Pancreas (tissue), 10 donors: ENCODE measurements around the gene CTU2. TPM values are rescaled to one million over a fixed set of nuclear protein-coding genes. Genes with fewer than 3 reads are reported as not detected.

Experiments used
- ATAC-seq, 4 donors: fragments of 200-7000 bp; cut with Tn5 transposase; one replicate each; pipeline versions ENCODE4 v1.8.0 to v1.9.1; 2020; ENCODE audit warnings: mild to moderate bottlenecking in 4 of 4, moderate library complexity in 4 of 4
- DNase-seq, 6 donors: peaks; one replicate each; pipeline ENCODE4 v3.0.0-alpha.2; 2020
- FAIRE-seq: peaks from 2 replicates; lab custom pipeline; 2012; peaks lifted over from hg19 to GRCh38; lab: Jason Lieb, UNC
- H3K27ac ChIP-seq, 4 donors: fragments of 200-600 bp; sonication (generic); 1 replicate in 3 of 4; 2 replicates in 1 of 4; pipeline versions ENCODE4 v1.5.0 to v1.8.0; 2020
- H3K27me3 ChIP-seq, 4 donors: fragments of 200-600 bp; one replicate each; pipeline ENCODE4 v1.8.0; 2021
- H3K36me3 ChIP-seq, 3 donors: fragments of 200-600 bp; sonication (generic) in 1 of 3; one replicate each; pipeline versions ENCODE4 v1.5.0 to v1.8.0; 2020 to 2021
- H3K4me1 ChIP-seq, 3 donors: fragments of 200-600 bp; one replicate each; pipeline ENCODE4 v1.8.0; 2021
- H3K4me3 ChIP-seq, 4 donors: fragments of 200-600 bp; sonication (generic) in 2 of 4; one replicate each; pipeline versions ENCODE4 v1.5.0 to v1.8.0; 2020 to 2021
- H3K9me3 ChIP-seq, 4 donors: fragments of 200-600 bp; one replicate each; pipeline ENCODE4 v1.8.0; 2021
- CTCF ChIP-seq, 4 donors: fragments of 200-600 bp; sonication (generic) in 3 of 4; IDR thresholded peaks; one replicate each; pipeline versions ENCODE4 v1.5.0 to v1.8.0; 2021; ENCODE audit warnings: antibody characterized with exemption in 4 of 4
- WGBS, 2 donors: extraction: QIAGEN DNeasy Blood & Tissue Kit; methylation state at CpG; one replicate each; pipeline ENCODE4 v1.1.7; 2013; 5-methylcytosine and 5-hydroxymethylcytosine counted together
- intact Hi-C, 3 donors: fragments of 100-400 bp; cut with DNase I; formaldehyde crosslinking; loops; one replicate each; pipeline versions ENCODE4 v1.11.1 to v1.14.2; 2022
- polyA plus RNA-seq, 2 donors: library from polyadenylated mRNA; stranded (reverse); fragments of 200-250 nt; gene quantifications; one replicate each; pipeline ENCODE4 v1.2.3, GENCODE V29; 2013
- total RNA-seq, 6 donors: library from RNA; stranded (reverse); fragmentation: NEBNext Ultra II Directional in 4 of 6; extraction: Animal tissue kit (Norgen Biotek cat#: 25700) in 4 of 6; gene quantifications; one replicate each; pipeline versions ENCODE4 v1.2.1 to v1.2.4, GENCODE V29; 2021 to 2023
- donor health status: healthy with polysubstance abuse.
- donor health status: DM: no; HTN: no; CAD: no; lungs with moderate emphysema.
- donor health status: DM: no; HTN: no; CAD: no.
- donor health status: control.
- donor health status: control.
- donor health status: Bipolar disorder and iron deficiency.
- donor health status: DM: yes; HTN: yes; CAD: no.
- donor health status: DM: no; HTN: no; CAD: no.
- donor health status: DM: no; HTN: no; CAD: no.
- donor health status: DM: yes; HTN: yes; CAD: no.

Gene CTU2
- total and polyA plus RNA-seq, 8 donors, result 8.1 to 21.9 (median 10.6) TPM

- Histone ChIP-seq H3K9me3 (no peaks in the 10 kb centered on the region), H3K36me3 (no peaks in the 10 kb centered on the region), H3K27me3 (no peaks in the 10 kb centered on the region), H3K27ac (no peak overlapping the region), H3K4me1 (peaks cover 0 to 3% (median 0%) of the 10 kb centered on the region in 3 donors), H3K4me3 (no peak overlapping the region)
- FAIRE-seq (no peak), DNase-seq (no peak), ATAC-seq (no peak)
- TF ChIP-seq CTCF (IDR thresholded peaks at IDR 0.05), result no peak
- intact Hi-C loops, result no loop called here
- 73 to 87% methylated on average over 9 to 12 of the region's 12 CpGs for WGBS, 2 donors
Observed at GRCh38 chr16:88748364-88748763, 42.1 kb downstream of the CTU2 start.

GRCh38 chr16:88749358-88749757 lies 43.1 kb downstream of the CTU2 start:
- Histone ChIP-seq H3K9me3 (no peaks in the 10 kb centered on the region), H3K4me1 (no peaks in the 10 kb centered on the region), H3K27ac (no peak overlapping the region), H3K4me3 (no peak overlapping the region), H3K36me3 (no peaks in the 10 kb centered on the region), H3K27me3 (no peaks in the 10 kb centered on the region)
- intact Hi-C loops, result no loop called here
- ATAC-seq, result no peak
- DNase-seq, result no peak
- no peak for FAIRE-seq
- no peak for TF ChIP-seq CTCF (IDR thresholded peaks at IDR 0.05)
- 88 to 90% methylated on average over 22 to 26 of the region's 26 CpGs for WGBS, 2 donors

DNA sequence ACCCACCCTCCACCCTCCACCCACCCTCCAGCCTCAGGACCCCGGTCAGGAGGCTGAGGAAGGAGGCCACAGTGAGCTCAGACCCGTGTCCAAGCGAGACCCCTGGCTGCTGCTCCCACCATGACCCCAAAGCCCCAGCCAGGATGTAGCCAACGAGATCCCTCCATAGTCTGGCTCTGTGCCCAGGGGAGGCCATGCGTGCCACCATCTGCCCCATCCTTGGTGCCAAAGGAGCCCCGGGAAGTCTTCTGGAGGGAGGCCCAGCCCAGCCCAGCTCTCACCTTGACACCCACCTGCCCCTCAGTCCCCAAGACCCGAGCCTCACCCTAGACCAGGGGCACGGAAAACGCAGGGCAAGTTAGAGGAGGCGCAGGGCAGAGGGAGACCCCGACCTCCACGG lies 44.6 kb downstream of the CTU2 start:
- Histone ChIP-seq H3K36me3 (no peaks in the 10 kb centered on the region), H3K27me3 (no peaks in the 10 kb centered on the region), H3K9me3 (no peaks in the 10 kb centered on the region), H3K4me1 (no peaks in the 10 kb centered on the region), H3K4me3 (no peak overlapping the region), H3K27ac (no peak overlapping the region)
- no peak for FAIRE-seq
- no peak for TF ChIP-seq CTCF (IDR thresholded peaks at IDR 0.05)
- ATAC-seq, result no peak
- WGBS, 2 donors, result 72 to 82% methylated on average over 12 of the region's 12 CpGs
- intact Hi-C loops, result no loop called here
- no peak for DNase-seq

DNA sequence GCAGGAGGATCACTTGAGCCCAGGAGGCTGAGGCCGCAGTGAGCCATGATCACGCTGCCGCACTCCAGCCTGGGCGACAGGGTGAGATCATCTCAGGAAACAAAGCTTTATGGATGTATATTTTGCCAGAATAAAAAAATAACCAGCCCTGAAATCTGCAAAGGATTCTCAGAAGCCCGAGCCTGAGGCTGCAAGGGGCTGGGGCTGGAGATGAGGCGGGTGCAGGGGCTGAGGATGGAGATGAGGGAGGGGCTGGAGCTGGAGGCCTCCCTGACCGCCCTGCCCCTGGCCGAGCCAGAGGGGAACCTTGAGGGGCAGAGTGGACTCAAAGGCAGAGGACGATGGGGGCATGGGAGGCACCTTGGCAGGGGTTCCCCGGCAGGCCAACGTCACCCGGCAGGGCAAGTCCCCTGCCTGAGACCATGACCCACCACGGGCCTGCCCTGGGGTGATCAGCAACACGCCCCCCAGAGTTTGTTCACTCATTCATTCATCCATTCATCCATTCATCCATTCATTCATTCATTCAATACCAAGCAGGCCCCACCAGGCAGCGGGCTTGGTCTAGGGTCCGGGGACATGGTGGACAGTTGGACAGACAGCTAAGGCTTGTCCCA lies 46.2 kb downstream of the CTU2 start:
- DNase-seq, result no peak
- H3K27ac ChIP-seq, result no peak overlapping the region
- no peak overlapping the region for H3K4me3 ChIP-seq
- no peaks in the 10 kb centered on the region for H3K9me3 ChIP-seq
- H3K36me3 ChIP-seq, result no peaks in the 10 kb centered on the region
- no peaks in the 10 kb centered on the region for H3K4me1 ChIP-seq
- no peak for TF ChIP-seq CTCF (IDR thresholded peaks at IDR 0.05)
- WGBS, 2 donors, result 77 to 89% methylated on average over 14 to 16 of the region's 16 CpGs
- intact Hi-C loops, result no loop called here
- ATAC-seq, result no peak
- no peak for FAIRE-seq
- H3K27me3 ChIP-seq, result no peaks in the 10 kb centered on the region

GRCh38 chr16:88753191-88753590 lies 46.9 kb downstream of the CTU2 start:
- Histone ChIP-seq H3K27ac (no peak overlapping the region), H3K9me3 (no peaks in the 10 kb centered on the region), H3K36me3 (no peaks in the 10 kb centered on the region), H3K4me1 (no peaks in the 10 kb centered on the region), H3K27me3 (no peaks in the 10 kb centered on the region), H3K4me3 (no peak overlapping the region)
- DNase-seq, result no peak
- intact Hi-C loops, result no loop called here
- TF ChIP-seq CTCF (IDR thresholded peaks at IDR 0.05), result no peak
- WGBS, 2 donors, result 62% methylated on average over 12 to 13 of the region's 13 CpGs
- no peak for ATAC-seq
- no peak for FAIRE-seq
